Testis (tissue), 3 donors: ENCODE data around the gene HBEGF. TPM values are rescaled to one million over a fixed set of nuclear protein-coding genes. Genes with fewer than 3 reads are reported as not detected.

ENCODE experiments used
- DNase-seq: peaks from one replicate; pipeline ENCODE4 v3.0.0-alpha.2; 2019
- H3K27ac ChIP-seq, 2 donors: fragments of 200-600 bp; sonication (generic); one replicate each; pipeline ENCODE4 v1.5.1; 2019
- H3K27me3 ChIP-seq: fragments of 200-600 bp; sonication (generic); one replicate; pipeline ENCODE4 v1.5.1; 2019
- H3K36me3 ChIP-seq: fragments of 200-600 bp; sonication (generic); one replicate; pipeline ENCODE4 v1.5.1; 2017; ENCODE audit warnings: low read depth; ENCODE audit errors: missing control alignments
- H3K4me1 ChIP-seq: fragments of 200-600 bp; sonication (generic); one replicate; pipeline ENCODE4 v1.5.1; 2019
- H3K4me3 ChIP-seq, 2 donors: fragments of 200-600 bp; sonication (generic); one replicate each; pipeline ENCODE4 v1.5.1; 2017 to 2019
- H3K9me3 ChIP-seq: fragments of 200-600 bp; sonication (generic); one replicate; pipeline ENCODE4 v1.5.1; 2017
- POLR2A ChIP-seq: fragments of 450-650 bp; IDR thresholded peaks from one replicate; pipeline ENCODE4 v1.6.1; 2017; ENCODE audit warnings: antibody characterized with exemption, mild to moderate bottlenecking, moderate library complexity
- WGBS, 2 donors: methylation state at CpG; one replicate each; pipeline ENCODE4 v1.1.5; 2018; 5-methylcytosine and 5-hydroxymethylcytosine counted together
- intact Hi-C: fragments of 100-400 bp; cut with DNase I; formaldehyde crosslinking; loops from one replicate; pipeline ENCODE4 v1.15.1; 2023; ENCODE audit warnings: low total_unique reads
- polyA plus RNA-seq: library from polyadenylated mRNA; stranded (reverse); fragments of 350-450 nt; fragmentation: Illumina TruSeq; extraction: RNeasy Lipid Tissue Mini Kit (QIAGEN cat#74804); gene quantifications from one replicate; pipeline ENCODE4 v1.2.3, GENCODE V29; 2014; ENCODE audit warnings: low read depth, low replicate concordance; ENCODE audit not compliant: insufficient read depth
- total RNA-seq, 2 donors: library from RNA; depleted of rRNA; stranded (reverse); fragments of >200 nt; gene quantifications; one replicate each; pipeline ENCODE4 v1.2.3, GENCODE V29; 2016
- TF ChIP-seq, protein P1 (sequence below), 3 experiments: fragments of 450-650 bp in 2 of 3; fragments of 200-600 bp in 1 of 3; sonication (generic) in 1 of 3; IDR thresholded peaks; one replicate each; pipeline ENCODE4 v1.5.1; 2016 to 2019; ENCODE audit warnings: antibody characterized with exemption in 3 of 3, mild to moderate bottlenecking in 2 of 3, moderate library complexity in 1 of 3

Gene HBEGF
- total and polyA plus RNA-seq, 3 donors from 2014 or later = 8.2 to 23.9 (median 23.2) TPM

DNA sequence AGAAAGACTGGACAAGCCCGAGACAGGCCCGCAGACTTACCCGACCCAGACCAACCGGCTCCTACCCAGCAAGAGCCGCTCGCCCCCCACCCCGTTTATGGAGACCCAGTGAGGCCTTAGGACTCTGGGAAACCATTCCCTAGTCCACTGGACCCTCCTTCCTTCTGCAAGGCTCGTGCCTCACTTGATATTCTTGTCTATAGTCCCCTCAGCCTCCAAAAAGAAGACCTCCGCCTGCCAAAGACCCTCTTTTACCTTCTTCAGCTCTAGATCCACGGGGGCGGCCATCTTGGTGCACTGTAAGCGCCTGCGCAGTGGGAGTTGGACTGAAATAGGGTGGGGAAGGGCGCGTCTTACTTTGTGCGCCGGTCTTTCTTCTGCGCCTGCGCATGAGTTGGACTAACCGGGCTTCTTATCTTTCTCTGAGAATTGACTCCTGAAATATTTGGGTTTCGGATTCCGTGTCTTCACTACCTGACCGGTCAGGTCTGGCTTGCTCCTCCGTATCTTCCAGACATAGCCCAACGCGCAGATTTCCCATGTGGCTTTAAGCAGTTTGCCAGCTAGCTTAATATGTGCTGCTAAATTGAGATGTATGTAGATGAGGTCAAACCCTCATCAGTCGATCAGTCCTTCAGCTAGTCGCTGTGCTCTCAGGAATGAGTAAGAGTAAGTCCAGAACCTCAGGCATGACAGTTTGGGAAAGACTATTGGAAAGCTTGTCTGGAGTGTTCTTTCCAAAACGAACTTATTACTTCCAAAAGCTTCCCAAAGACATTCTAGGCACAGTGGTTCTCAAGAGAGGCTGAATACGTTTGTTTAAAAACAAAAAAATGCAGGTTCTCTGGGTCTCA, 43.4 kb downstream of the HBEGF start, which contains the start of gene PFDN1:
Gene PFDN1 (minus strand): TSS at position 316 of the 854 bp plus-strand sequence. CDS start 28 bp downstream, at position 288.
- Histone ChIP-seq H3K4me3 (peak within 1 kb of the TSS; percentile 73 to 90), H3K9me3 (no peaks in the 10 kb centered on the region), H3K27me3 (no peaks in the 10 kb centered on the region), H3K36me3 (no peaks in the 10 kb centered on the region), H3K27ac (peak within 1 kb of the TSS; percentile 85 to 88), H3K4me1 (peaks cover 5% of the 10 kb centered on the region)
- intact Hi-C loops = no loop called here
- DNase-seq = peak; percentile 97
- WGBS, 2 donors = 0% methylated on average over 30 of the region's 30 CpGs
- no peak for TF ChIP-seq POLR2A
- TF ChIP-seq, protein P1, sequence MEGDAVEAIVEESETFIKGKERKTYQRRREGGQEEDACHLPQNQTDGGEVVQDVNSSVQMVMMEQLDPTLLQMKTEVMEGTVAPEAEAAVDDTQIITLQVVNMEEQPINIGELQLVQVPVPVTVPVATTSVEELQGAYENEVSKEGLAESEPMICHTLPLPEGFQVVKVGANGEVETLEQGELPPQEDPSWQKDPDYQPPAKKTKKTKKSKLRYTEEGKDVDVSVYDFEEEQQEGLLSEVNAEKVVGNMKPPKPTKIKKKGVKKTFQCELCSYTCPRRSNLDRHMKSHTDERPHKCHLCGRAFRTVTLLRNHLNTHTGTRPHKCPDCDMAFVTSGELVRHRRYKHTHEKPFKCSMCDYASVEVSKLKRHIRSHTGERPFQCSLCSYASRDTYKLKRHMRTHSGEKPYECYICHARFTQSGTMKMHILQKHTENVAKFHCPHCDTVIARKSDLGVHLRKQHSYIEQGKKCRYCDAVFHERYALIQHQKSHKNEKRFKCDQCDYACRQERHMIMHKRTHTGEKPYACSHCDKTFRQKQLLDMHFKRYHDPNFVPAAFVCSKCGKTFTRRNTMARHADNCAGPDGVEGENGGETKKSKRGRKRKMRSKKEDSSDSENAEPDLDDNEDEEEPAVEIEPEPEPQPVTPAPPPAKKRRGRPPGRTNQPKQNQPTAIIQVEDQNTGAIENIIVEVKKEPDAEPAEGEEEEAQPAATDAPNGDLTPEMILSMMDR (IDR thresholded peaks at IDR 0.05) = no peak

DNA sequence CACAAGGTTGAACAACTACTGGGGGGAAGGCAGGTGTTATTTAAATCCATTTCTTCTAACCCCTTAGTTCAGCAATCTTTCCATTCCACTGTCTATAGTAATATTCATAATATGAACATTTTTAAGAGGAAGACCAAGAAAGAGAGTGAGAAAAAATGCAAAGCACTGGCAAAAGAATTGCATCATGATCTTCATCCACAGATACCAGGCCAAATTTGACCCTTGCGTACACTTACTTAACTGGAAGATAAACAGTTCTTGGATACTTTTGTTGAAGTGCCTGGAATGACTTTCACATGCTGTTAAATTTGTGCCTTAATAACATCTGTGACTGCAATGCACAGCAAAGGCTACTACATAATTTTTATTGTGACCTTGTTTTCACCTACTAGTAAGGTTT, 45.3 kb downstream of the HBEGF start:
- WGBS, 2 donors = 67 to 83% methylated on average over 1 of the region's 1 CpG
- Histone ChIP-seq H3K4me1 (peaks cover 5% of the 10 kb centered on the region), H3K27me3 (no peaks in the 10 kb centered on the region)

GRCh38 chr5:140299056-140299455, 47.3 kb downstream of the HBEGF start:
- H3K4me3 ChIP-seq = no peak overlapping the region
- no peak for DNase-seq
- intact Hi-C loops = no loop called here
- TF ChIP-seq, protein P1 (IDR thresholded peaks at IDR 0.05) = no peak
- no peak for TF ChIP-seq POLR2A
- peaks cover 12% of the 10 kb centered on the region for H3K4me1 ChIP-seq
- 89 to 91% methylated on average over 5 of the region's 5 CpGs for WGBS, 2 donors
- no peak overlapping the region for H3K27ac ChIP-seq
- no peaks in the 10 kb centered on the region for H3K9me3 ChIP-seq
- H3K27me3 ChIP-seq = no peaks in the 10 kb centered on the region
- no peaks in the 10 kb centered on the region for H3K36me3 ChIP-seq

More for the DNA sequence above, 45.3 kb downstream of the HBEGF start:
- Histone ChIP-seq H3K9me3 (no peaks in the 10 kb centered on the region), H3K27ac (no peak overlapping the region), H3K4me3 (no peak overlapping the region), H3K36me3 (no peaks in the 10 kb centered on the region)
- intact Hi-C loops = no loop called here
- no peak for DNase-seq
- no peak for TF ChIP-seq POLR2A
- TF ChIP-seq, protein P1 (IDR thresholded peaks at IDR 0.05) = no peak

DNA sequence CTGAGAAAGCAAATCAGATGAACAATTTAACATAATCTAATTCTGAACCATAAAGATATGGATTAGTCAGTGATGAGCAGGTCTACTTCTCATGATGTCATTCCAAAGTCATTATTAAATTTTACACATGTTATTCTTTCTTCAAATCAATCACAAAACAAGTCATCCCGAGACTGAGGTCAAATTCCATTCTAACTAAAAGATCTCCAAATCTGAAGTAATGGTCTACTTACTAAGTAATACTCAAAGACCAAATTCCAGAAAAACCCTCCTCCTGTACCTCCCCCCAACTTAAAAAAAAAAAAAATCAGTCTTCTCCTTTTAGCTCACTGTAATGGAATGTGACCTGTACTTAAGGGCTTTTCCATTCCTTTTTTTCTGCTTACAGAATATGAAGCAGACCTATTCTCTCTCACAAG, 48.2 kb downstream of the HBEGF start:
- Histone ChIP-seq H3K36me3 (no peaks in the 10 kb centered on the region), H3K4me3 (no peak overlapping the region), H3K4me1 (peaks cover 18% of the 10 kb centered on the region), H3K27ac (no peak overlapping the region), H3K27me3 (no peaks in the 10 kb centered on the region), H3K9me3 (no peaks in the 10 kb centered on the region)
- 67 to 81% methylated on average over 1 of the region's 1 CpG for WGBS, 2 donors
- no peak for DNase-seq
- intact Hi-C loops = no loop called here
- TF ChIP-seq, protein P1 (IDR thresholded peaks at IDR 0.05) = no peak
- TF ChIP-seq POLR2A = no peak
